Body of pancreas (tissue), 4 donors: Measurements from ENCODE around the gene JUN.

Experiments used
- CTCF ChIP-seq, 7 experiments: fragments of 450-650 bp in 4 of 7; fragments of 200-600 bp in 3 of 7; sonication (generic) in 3 of 7; IDR thresholded peaks; one replicate each; pipeline ENCODE4 v1.5.1; 2016 to 2019; ENCODE audit warnings: antibody characterized with exemption in 7 of 7
- POLR2A ChIP-seq, 3 donors: fragments of 450-650 bp; IDR thresholded peaks; one replicate each; pipeline ENCODE4 v1.6.1; 2016; ENCODE audit warnings: antibody characterized with exemption in 3 of 3, mild to moderate bottlenecking in 2 of 3

- TF ChIP-seq CTCF (IDR thresholded peaks at IDR 0.05): peak in 6 of 7 experiments; percentile 40 to 91 (median 64)
- TF ChIP-seq POLR2A (IDR thresholded peaks at IDR 0.05): no peak
Observed at GRCh38 chr1:58784758-58785441, 1.1 kb upstream of the JUN start.
